Neural progenitor cell (in vitro differentiated cells): ENCODE results near the gene FBXL20. TPM values are rescaled to one million over a fixed set of nuclear protein-coding genes. Genes with fewer than 3 reads are reported as not detected.
"Not testable (repeated sequence)": the region's sequence is repeated elsewhere in the genome, so short reads cannot be mapped to it uniquely, and the experiment has no call there.

Source experiments
- DNase-seq: peaks from one replicate; pipeline ENCODE4 v3.0.0-alpha.2; 2016; ENCODE audit warnings: low spot score
- H2AFZ ChIP-seq: fragments of 200-600 bp; sonication (generic); replicated peaks from 2 replicates; pipeline ENCODE4 v1.6.1; 2016; ENCODE audit warnings: antibody characterized with exemption
- H3F3A ChIP-seq: fragments of 200-600 bp; sonication (generic); 2 replicates; pipeline ENCODE4 v1.6.1; 2016; ENCODE audit warnings: antibody characterized with exemption, low read depth
- H3K27ac ChIP-seq: fragments of 200-600 bp; sonication (generic); 2 replicates; pipeline ENCODE4 v1.5.1; 2016; ENCODE audit warnings: mild to moderate bottlenecking
- H3K27me3 ChIP-seq: fragments of 200-600 bp; sonication (generic); 2 replicates; pipeline ENCODE4 v1.6.1; 2016; ENCODE audit warnings: mild to moderate bottlenecking, moderate library complexity
- H3K36me3 ChIP-seq: fragments of 200-600 bp; sonication (generic); 2 replicates; pipeline ENCODE4 v1.5.1; 2016
- H3K4me1 ChIP-seq: fragments of 200-600 bp; sonication (generic); 2 replicates; pipeline ENCODE4 v1.6.1; 2016; ENCODE audit warnings: mixed run types
- H3K4me2 ChIP-seq: fragments of 200-600 bp; sonication (generic); 2 replicates; pipeline ENCODE4 v1.6.1; 2016
- H3K4me3 ChIP-seq: fragments of 200-600 bp; sonication (generic); 2 replicates; pipeline ENCODE4 v1.5.1; 2016
- H3K79me2 ChIP-seq: fragments of 200-600 bp; sonication (generic); 2 replicates; pipeline ENCODE4 v1.6.1; 2016; ENCODE audit warnings: low read depth
- H3K9ac ChIP-seq: fragments of 200-600 bp; sonication (generic); 2 replicates; pipeline ENCODE4 v1.6.1; 2016
- H3K9me3 ChIP-seq: fragments of 200-600 bp; sonication (generic); 2 replicates; pipeline ENCODE4 v1.5.1; 2016; ENCODE audit warnings: low read depth
- H4K20me1 ChIP-seq: fragments of 200-600 bp; sonication (generic); 2 replicates; pipeline ENCODE4 v1.6.1; 2016; ENCODE audit warnings: low read depth
- H3K27ac Mint-ChIP-seq: 3 replicates; pipeline ENCODE4 v1.8.0; 2021; ENCODE audit warnings: mixed read lengths
- H3K27me3 Mint-ChIP-seq: 2 replicates; pipeline ENCODE4 v1.8.0; 2022; ENCODE audit warnings: low read depth, mild to moderate bottlenecking, inconsistent platforms, moderate library complexity, mixed read lengths; ENCODE audit not compliant: insufficient read depth
- H3K36me3 Mint-ChIP-seq: 3 replicates; pipeline ENCODE4 v1.8.0; 2021; ENCODE audit warnings: mixed read lengths
- H3K4me1 Mint-ChIP-seq: 3 replicates; pipeline ENCODE4 v1.8.0; 2021; ENCODE audit warnings: mixed read lengths
- H3K4me3 Mint-ChIP-seq: 3 replicates; pipeline ENCODE4 v1.8.0; 2021; ENCODE audit warnings: mild to moderate bottlenecking, moderate library complexity, mixed read lengths
- H3K9me3 Mint-ChIP-seq: 3 replicates; pipeline ENCODE4 v1.8.0; 2020; ENCODE audit warnings: mixed read lengths
- EZH2 ChIP-seq: fragments of 200-600 bp; sonication (generic); IDR thresholded peaks from 2 replicates; pipeline ENCODE4 v1.6.1; 2017; ENCODE audit warnings: antibody characterized with exemption, mild to moderate bottlenecking, moderate library complexity
- EZH2phosphoT487 ChIP-seq: fragments of 200-600 bp; sonication (generic); IDR thresholded peaks from 2 replicates; pipeline ENCODE4 v1.6.1; 2017; ENCODE audit warnings: antibody characterized with exemption
- total RNA-seq: library from RNA; depleted of rRNA; stranded (reverse); fragments of >200 nt; gene quantifications from 2 replicates; pipeline ENCODE4 v1.2.3, GENCODE V29; 2015; ENCODE audit warnings: low replicate concordance
- TF ChIP-seq, protein P1 (sequence below): fragments of 200-600 bp; sonication (generic); IDR thresholded peaks from 2 replicates; pipeline ENCODE4 v1.5.1; 2017; ENCODE audit warnings: antibody characterized with exemption, mild to moderate bottlenecking

Gene FBXL20
- total RNA-seq, 1 donor from 2014 or later, result 19.9 TPM

DNA sequence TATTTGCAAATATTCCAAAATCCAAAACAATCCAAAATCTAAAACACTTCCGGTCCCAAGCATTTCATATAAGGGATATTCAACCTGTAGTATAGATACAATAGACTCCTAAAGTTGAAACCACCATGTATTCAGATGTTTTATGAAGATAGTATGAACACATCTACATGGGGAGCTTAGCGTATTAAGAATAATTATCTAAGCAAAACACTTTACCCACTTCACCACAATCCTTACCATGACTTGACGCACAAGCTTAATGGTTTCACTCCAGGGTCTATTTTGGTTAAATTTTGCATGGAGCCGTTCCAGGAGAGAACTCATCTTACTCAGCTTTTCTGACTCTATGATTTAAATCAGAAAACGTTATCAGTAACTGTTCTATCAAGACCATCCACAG lies 46.1 kb upstream of the FBXL20 start:
- H3K27me3 ChIP-seq, result no peaks in the 10 kb centered on the region
- no peak overlapping the region for H3K27ac ChIP-seq
- TF ChIP-seq EZH2phosphoT487 (no peak), EZH2 (no peak)
- H3K9ac ChIP-seq, result no peak overlapping the region
- no peaks in the 10 kb centered on the region for H4K20me1 ChIP-seq
- H3K9me3 ChIP-seq, result no peaks in the 10 kb centered on the region
- peaks cover 7% of the 10 kb centered on the region for H3F3A ChIP-seq
- no peak overlapping the region for H2AFZ ChIP-seq
- peaks cover 2% of the 10 kb centered on the region for H3K27me3 Mint-ChIP-seq
- peaks cover 9% of the 10 kb centered on the region for H3K36me3 ChIP-seq
- no peak overlapping the region for H3K4me3 Mint-ChIP-seq
- no peak overlapping the region for H3K27ac Mint-ChIP-seq
- H3K4me2 ChIP-seq, result no peak overlapping the region
- peaks cover 14% of the 10 kb centered on the region for H3K36me3 Mint-ChIP-seq
- no peaks in the 10 kb centered on the region for H3K9me3 Mint-ChIP-seq
- no peak for DNase-seq
- peaks cover 63% of the 10 kb centered on the region for H3K79me2 ChIP-seq
- H3K4me1 ChIP-seq, result peaks cover 5% of the 10 kb centered on the region
- no peak overlapping the region for H3K4me3 ChIP-seq
- peaks cover 8% of the 10 kb centered on the region for H3K4me1 Mint-ChIP-seq

DNA sequence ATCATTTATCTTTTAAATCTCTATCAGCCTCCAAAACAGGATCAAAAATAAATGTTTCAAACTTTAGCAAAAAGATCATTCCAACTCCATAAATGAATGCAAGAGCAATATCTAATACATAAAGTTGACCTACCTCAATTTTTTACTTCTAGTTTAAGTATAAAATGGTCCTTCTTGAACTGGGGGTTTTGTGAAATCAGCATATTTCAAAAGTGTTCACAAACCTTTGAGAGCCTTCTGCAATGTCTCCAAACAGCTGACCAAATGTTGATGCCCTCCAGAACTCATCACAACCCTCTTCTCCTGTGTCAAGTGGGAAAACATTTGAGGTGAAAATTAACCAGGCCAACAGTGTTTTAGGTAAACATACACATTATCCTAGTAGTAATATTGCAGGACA lies 41.9 kb upstream of the FBXL20 start:
- H3K9ac ChIP-seq, result no peak overlapping the region
- Mint-ChIP-seq H3K4me3 (no peak overlapping the region), H3K9me3 (no peaks in the 10 kb centered on the region), H3K36me3 (peaks cover 31% of the 10 kb centered on the region), H3K27me3 (no peaks in the 10 kb centered on the region), H3K27ac (no peak overlapping the region), H3K4me1 (no peaks in the 10 kb centered on the region)
- no peaks in the 10 kb centered on the region for H3K4me1 ChIP-seq
- H3F3A ChIP-seq, result no peaks in the 10 kb centered on the region
- H3K4me3 ChIP-seq, result no peak overlapping the region
- TF ChIP-seq EZH2phosphoT487, result no peak
- no peak for TF ChIP-seq EZH2
- TF ChIP-seq, protein P1, sequence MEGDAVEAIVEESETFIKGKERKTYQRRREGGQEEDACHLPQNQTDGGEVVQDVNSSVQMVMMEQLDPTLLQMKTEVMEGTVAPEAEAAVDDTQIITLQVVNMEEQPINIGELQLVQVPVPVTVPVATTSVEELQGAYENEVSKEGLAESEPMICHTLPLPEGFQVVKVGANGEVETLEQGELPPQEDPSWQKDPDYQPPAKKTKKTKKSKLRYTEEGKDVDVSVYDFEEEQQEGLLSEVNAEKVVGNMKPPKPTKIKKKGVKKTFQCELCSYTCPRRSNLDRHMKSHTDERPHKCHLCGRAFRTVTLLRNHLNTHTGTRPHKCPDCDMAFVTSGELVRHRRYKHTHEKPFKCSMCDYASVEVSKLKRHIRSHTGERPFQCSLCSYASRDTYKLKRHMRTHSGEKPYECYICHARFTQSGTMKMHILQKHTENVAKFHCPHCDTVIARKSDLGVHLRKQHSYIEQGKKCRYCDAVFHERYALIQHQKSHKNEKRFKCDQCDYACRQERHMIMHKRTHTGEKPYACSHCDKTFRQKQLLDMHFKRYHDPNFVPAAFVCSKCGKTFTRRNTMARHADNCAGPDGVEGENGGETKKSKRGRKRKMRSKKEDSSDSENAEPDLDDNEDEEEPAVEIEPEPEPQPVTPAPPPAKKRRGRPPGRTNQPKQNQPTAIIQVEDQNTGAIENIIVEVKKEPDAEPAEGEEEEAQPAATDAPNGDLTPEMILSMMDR, result no peak
- no peak overlapping the region for H2AFZ ChIP-seq
- H3K27ac ChIP-seq, result no peak overlapping the region
- H4K20me1 ChIP-seq, result no peaks in the 10 kb centered on the region
- DNase-seq, result no peak
- peaks cover 9% of the 10 kb centered on the region for H3K36me3 ChIP-seq
- no peaks in the 10 kb centered on the region for H3K27me3 ChIP-seq
- H3K79me2 ChIP-seq, result peaks cover 30% of the 10 kb centered on the region
- H3K9me3 ChIP-seq, result no peaks in the 10 kb centered on the region
- no peak overlapping the region for H3K4me2 ChIP-seq

DNA sequence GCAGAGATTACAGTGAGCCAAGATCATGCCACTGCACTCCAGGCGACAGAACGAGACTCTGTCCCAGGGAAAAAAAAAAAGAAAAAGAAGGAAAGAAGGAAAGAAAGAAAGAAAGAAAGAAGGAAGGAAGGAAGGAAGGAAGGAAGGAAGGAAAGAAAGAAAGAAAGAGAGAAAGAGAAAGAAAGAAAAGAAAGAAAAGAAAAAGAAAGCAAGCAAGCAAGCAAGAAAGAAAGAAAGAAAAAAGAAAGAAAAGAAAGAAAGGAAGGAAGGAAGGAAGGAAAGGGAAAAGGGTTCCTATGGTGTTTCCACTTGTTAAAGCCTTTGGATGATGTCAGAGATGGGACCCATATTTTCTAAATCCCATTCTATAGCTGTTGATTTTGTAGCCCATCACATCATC lies 38.4 kb upstream of the FBXL20 start:
- H2AFZ ChIP-seq, H3K4me1 Mint-ChIP-seq, H3K9ac ChIP-seq, H3K27ac Mint-ChIP-seq, H3K4me1 ChIP-seq, H3K9me3 ChIP-seq, H3K27me3 ChIP-seq, H4K20me1 ChIP-seq, H3K4me3 ChIP-seq, H3K9me3 Mint-ChIP-seq, H3K4me3 Mint-ChIP-seq, DNase-seq, H3K4me2 ChIP-seq, H3K36me3 ChIP-seq, H3K27me3 Mint-ChIP-seq, H3F3A ChIP-seq, H3K79me2 ChIP-seq, H3K27ac ChIP-seq: not testable (repeated sequence)
- peaks cover 26% of the 10 kb centered on the region for H3K36me3 Mint-ChIP-seq

DNA sequence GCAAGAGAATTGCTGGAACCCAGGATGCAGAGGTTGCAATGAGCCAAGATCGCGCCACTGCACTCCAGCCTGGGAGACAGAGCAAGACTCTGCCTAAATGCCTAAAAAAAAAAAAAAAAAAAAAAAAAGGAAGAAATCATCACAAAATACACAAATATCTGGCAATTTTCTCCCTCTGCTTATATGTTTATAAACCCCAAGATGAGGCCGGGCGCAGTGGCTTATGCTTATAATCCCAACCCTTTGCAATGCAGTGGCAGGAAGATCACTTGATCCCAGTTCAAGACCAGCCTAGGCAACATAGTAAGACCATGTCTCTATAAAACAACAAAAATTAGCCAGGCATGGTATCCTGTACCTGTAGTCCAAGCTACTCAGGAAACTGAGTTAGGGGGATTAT lies 28.2 kb upstream of the FBXL20 start:
- TF ChIP-seq EZH2phosphoT487 (no peak), EZH2 (no peak)
- TF ChIP-seq, protein P1, result no peak
- Mint-ChIP-seq H3K4me1 (no peaks in the 10 kb centered on the region), H3K36me3 (peaks cover 14% of the 10 kb centered on the region)

More for the DNA sequence above, 28.2 kb upstream of the FBXL20 start:
- H3K9ac ChIP-seq, result no peak overlapping the region
- no peaks in the 10 kb centered on the region for H3K79me2 ChIP-seq
- no peaks in the 10 kb centered on the region for H3K9me3 Mint-ChIP-seq
- H3K4me1 ChIP-seq, result no peaks in the 10 kb centered on the region
- no peak overlapping the region for H3K4me3 Mint-ChIP-seq
- no peaks in the 10 kb centered on the region for H4K20me1 ChIP-seq
- H2AFZ ChIP-seq, result no peak overlapping the region
- H3K27ac Mint-ChIP-seq, result no peak overlapping the region
- no peak for DNase-seq
- no peaks in the 10 kb centered on the region for H3K9me3 ChIP-seq
- H3K4me2 ChIP-seq, result no peak overlapping the region
- H3F3A ChIP-seq, result no peaks in the 10 kb centered on the region
- H3K27me3 ChIP-seq, result no peaks in the 10 kb centered on the region
- no peaks in the 10 kb centered on the region for H3K27me3 Mint-ChIP-seq
- H3K36me3 ChIP-seq, result peaks cover 6% of the 10 kb centered on the region
- H3K4me3 ChIP-seq, result no peak overlapping the region
- no peak overlapping the region for H3K27ac ChIP-seq
